Neural cell (in vitro differentiated cells): ENCODE data around the gene SIX3.

Source experiments
- CTCF ChIP-seq: fragments of 450-650 bp; IDR thresholded peaks from 2 replicates; pipeline ENCODE4 v1.5.1; 2014; ENCODE audit warnings: antibody characterized with exemption, mild to moderate bottlenecking, moderate library complexity; ENCODE audit not compliant: poor library complexity, severe bottlenecking
- EP300 ChIP-seq: fragments of 450-650 bp; conservative IDR thresholded peaks from 2 replicates; pipeline ENCODE4 v1.6.1; 2014; ENCODE audit warnings: antibody characterized with exemption, mild to moderate bottlenecking, moderate library complexity; ENCODE audit not compliant: poor library complexity, severe bottlenecking
- EZH2 ChIP-seq: fragments of 200-600, 300-800 bp; shearing (Covaris generic), sonication (generic); IDR thresholded peaks from 2 replicates; pipeline ENCODE4 v1.6.1; 2014; ENCODE audit warnings: antibody characterized with exemption, low read length, borderline replicate concordance, mild to moderate bottlenecking; ENCODE audit not compliant: insufficient read depth, poor library complexity, severe bottlenecking
- MXI1 ChIP-seq: fragments of 450-650 bp; conservative IDR thresholded peaks from 2 replicates; pipeline ENCODE4 v1.6.1; 2014; ENCODE audit warnings: antibody characterized with exemption, mild to moderate bottlenecking; ENCODE audit not compliant: poor library complexity, severe bottlenecking
- POLR2AphosphoS5 ChIP-seq: IDR thresholded peaks from 2 replicates; pipeline ENCODE4 v1.6.1; 2012
- RAD21 ChIP-seq: fragments of 450-650 bp; conservative IDR thresholded peaks from 2 replicates; pipeline ENCODE4 v1.6.1; 2014; ENCODE audit warnings: antibody characterized with exemption, mild to moderate bottlenecking, moderate library complexity
- SMC3 ChIP-seq: fragments of 450-650 bp; conservative IDR thresholded peaks from 2 replicates; pipeline ENCODE4 v1.6.1; 2014; ENCODE audit warnings: antibody characterized with exemption, mild to moderate bottlenecking, moderate library complexity; ENCODE audit not compliant: poor library complexity
- TAF1 ChIP-seq: IDR thresholded peaks from 2 replicates; pipeline ENCODE4 v1.6.1; 2012; ENCODE audit warnings: low read depth

- no peak for TF ChIP-seq CTCF
- TF ChIP-seq SMC3, result no peak
- TF ChIP-seq EZH2, result peak; percentile 11
- peak; percentile 19 for TF ChIP-seq POLR2AphosphoS5
- TF ChIP-seq EP300, result no peak
- no peak for TF ChIP-seq TAF1
- TF ChIP-seq RAD21, result no peak
- TF ChIP-seq MXI1, result peak; percentile 13
Measured at GRCh38 chr2:44938287-44939105, 3.0 kb upstream of the SIX3 start.
